ENCODE measurements around the gene ARID1B. TPM values are rescaled to one million over a fixed set of nuclear protein-coding genes. Genes with fewer than 3 reads are reported as not detected.
A peak's percentile ranks its signal among the peaks of the same experiment; 100 is the strongest.

ARID1B gene
- total and polyA plus RNA-seq, 7 donors: 8.1 to 61.1 (median 53.1) TPM

DNA sequence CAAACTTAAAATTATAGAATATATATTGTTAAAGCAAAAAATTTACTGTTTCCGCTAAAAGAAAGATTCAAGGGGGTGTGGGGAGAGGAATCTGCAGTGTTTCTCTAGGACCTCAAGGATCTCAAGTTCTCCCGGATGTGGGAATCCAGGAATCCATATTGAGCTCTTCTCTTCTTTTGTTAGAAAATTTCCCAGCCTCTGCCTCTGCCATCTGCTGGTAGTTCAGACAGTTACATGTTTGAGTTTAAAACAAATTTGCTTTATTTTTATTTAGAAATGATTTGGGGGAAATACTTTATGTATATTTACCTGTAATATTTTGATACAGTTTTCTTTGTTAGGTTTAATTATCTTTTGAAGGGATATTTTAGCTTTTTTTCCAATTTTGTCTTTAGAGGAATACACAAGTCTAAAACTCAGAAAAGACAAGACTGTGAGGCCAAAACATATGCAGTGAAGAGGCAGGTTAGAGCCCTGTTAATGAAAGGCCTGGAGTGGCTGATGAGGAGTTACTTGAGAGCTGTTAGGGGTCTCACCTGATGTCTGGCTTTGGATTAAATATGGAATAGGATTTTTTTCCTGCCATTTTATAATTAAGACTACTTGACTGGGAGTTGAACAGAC is 268.8 kb downstream of the ARID1B start:
- no peak for DNase-seq
- peak; percentile 49 to 61 (median 55) for ATAC-seq
- intact Hi-C loops (cut with DNase I): loop anchor here in 1 of 2 donors (10.0 kb wide), 1 partner anchor 481 kb away; no protein-coding TSS in a partner anchor
- H3K27ac ChIP-seq: peak overlapping the region; percentile 36
- TF ChIP-seq, protein P1, sequence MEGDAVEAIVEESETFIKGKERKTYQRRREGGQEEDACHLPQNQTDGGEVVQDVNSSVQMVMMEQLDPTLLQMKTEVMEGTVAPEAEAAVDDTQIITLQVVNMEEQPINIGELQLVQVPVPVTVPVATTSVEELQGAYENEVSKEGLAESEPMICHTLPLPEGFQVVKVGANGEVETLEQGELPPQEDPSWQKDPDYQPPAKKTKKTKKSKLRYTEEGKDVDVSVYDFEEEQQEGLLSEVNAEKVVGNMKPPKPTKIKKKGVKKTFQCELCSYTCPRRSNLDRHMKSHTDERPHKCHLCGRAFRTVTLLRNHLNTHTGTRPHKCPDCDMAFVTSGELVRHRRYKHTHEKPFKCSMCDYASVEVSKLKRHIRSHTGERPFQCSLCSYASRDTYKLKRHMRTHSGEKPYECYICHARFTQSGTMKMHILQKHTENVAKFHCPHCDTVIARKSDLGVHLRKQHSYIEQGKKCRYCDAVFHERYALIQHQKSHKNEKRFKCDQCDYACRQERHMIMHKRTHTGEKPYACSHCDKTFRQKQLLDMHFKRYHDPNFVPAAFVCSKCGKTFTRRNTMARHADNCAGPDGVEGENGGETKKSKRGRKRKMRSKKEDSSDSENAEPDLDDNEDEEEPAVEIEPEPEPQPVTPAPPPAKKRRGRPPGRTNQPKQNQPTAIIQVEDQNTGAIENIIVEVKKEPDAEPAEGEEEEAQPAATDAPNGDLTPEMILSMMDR (IDR thresholded peaks at IDR 0.05): peak; percentile 57
- H3K4me1 ChIP-seq: peaks cover 28% of the 10 kb centered on the region
- no peaks in the 10 kb centered on the region for H3K27me3 ChIP-seq (ENCODE audit: insufficient read depth in 3 of 3, low read length in 2 of 3)
- WGBS, 3 donors: 12 to 34% (median 32%) methylated on average over 2 of the region's 2 CpGs
- no peak overlapping the region for H3K4me3 ChIP-seq
- H3K9me3 ChIP-seq: no peaks in the 10 kb centered on the region
- no peaks in the 10 kb centered on the region for H3K36me3 ChIP-seq (ENCODE audit: insufficient read depth in 1 of 2, low read depth in 1 of 2)

DNA sequence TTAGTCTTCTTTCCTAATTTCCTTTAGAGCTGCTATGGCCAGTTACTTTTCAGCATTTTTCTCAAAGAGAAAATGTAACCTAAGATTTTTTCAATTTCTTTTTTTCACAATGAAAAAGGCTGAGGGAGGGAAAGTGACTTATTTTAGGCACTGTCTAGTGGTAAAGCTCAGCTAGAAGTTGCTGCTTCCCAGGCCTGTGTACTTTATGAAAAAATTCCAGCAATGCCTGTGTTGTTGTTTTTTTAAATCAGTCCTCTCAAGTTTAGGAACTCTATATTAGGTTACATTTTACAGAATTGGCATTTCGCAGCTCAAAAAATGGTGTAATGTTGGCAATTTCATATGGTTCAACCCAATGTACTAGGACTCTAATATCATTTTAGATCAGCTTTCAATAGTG is 269.6 kb downstream of the ARID1B start:
- intact Hi-C loops (cut with DNase I): loop anchor here in 1 of 2 donors (10.0 kb wide), 1 partner anchor 482 kb away; no protein-coding TSS in a partner anchor
- Histone ChIP-seq H3K4me1 (peaks cover 34% of the 10 kb centered on the region), H3K4me3 (no peak overlapping the region), H3K27me3 (ENCODE audit: insufficient read depth in 3 of 3, low read length in 2 of 3) (no peaks in the 10 kb centered on the region), H3K27ac (no peak overlapping the region), H3K9me3 (no peaks in the 10 kb centered on the region), H3K36me3 (ENCODE audit: insufficient read depth in 1 of 2, low read depth in 1 of 2) (no peaks in the 10 kb centered on the region)
- ATAC-seq (no peak), DNase-seq (no peak)
- TF ChIP-seq, protein P1 (IDR thresholded peaks at IDR 0.05): no peak
- 97 to 100% (median 98%) methylated on average over 1 of the region's 1 CpG for WGBS, 3 donors

DNA sequence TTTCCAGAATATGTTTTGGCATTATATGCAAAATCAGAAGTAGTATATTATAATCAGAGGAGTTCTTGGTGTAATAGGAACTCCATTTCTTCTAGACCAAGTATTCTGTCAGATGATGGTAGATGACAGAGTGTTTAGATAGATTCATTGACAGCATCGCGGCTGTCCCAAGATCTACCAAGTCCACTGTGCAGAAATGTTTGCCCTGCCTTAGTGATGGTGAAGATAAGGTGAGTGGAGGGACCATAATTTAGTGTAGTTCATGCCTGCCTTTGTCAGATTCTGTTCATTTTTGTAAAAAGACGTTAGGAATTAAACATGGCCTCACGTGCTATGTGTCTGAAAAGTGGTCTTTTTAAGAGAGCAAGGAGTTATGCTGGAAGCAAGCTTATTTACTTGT is 270.1 kb downstream of the ARID1B start:
- ATAC-seq: no peak

DNA sequence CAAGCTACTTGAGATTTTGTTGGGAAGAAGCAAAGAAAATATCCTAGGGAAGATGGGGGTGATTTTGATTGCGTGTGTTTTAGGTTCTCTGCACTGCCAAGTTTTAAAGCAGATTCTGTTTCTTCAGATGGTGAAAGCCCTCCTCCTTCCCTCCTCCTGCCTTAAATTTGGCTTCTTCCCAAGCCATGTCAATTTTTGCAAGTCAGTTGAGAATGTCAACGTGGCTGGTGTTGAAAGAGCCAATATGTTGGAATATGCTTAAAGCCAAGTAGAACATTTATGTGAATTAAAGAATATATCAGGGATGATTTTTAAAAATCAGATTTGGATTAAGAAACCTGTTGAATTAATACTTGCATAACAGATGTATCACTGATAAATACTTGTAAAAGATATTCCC is 270.8 kb downstream of the ARID1B start:
- no peak for ATAC-seq
- TF ChIP-seq, protein P1 (IDR thresholded peaks at IDR 0.05): no peak
- Histone ChIP-seq H3K4me3 (no peak overlapping the region), H3K27me3 (ENCODE audit: insufficient read depth in 3 of 3, low read length in 2 of 3) (no peaks in the 10 kb centered on the region), H3K4me1 (peaks cover 34% of the 10 kb centered on the region), H3K27ac (no peak overlapping the region), H3K36me3 (ENCODE audit: insufficient read depth in 1 of 2, low read depth in 1 of 2) (no peaks in the 10 kb centered on the region), H3K9me3 (no peaks in the 10 kb centered on the region)
- DNase-seq: no peak
- 12 to 34% (median 16%) methylated on average over 2 of the region's 2 CpGs for WGBS, 3 donors
- intact Hi-C loops (cut with DNase I): loop anchor here in 1 of 2 donors (10.0 kb wide), 1 partner anchor 483 kb away; no protein-coding TSS in a partner anchor

More for the DNA sequence above, 270.1 kb downstream of the ARID1B start:
- no peak for DNase-seq
- H3K27me3 ChIP-seq (ENCODE audit: insufficient read depth in 3 of 3, low read length in 2 of 3): no peaks in the 10 kb centered on the region
- no peaks in the 10 kb centered on the region for H3K36me3 ChIP-seq (ENCODE audit: insufficient read depth in 1 of 2, low read depth in 1 of 2)
- H3K27ac ChIP-seq: no peak overlapping the region
- TF ChIP-seq, protein P1 (IDR thresholded peaks at IDR 0.05): no peak
- no peaks in the 10 kb centered on the region for H3K9me3 ChIP-seq
- H3K4me3 ChIP-seq: no peak overlapping the region
- peaks cover 34% of the 10 kb centered on the region for H3K4me1 ChIP-seq
- 79 to 94% (median 80%) methylated on average over 4 of the region's 4 CpGs for WGBS, 3 donors
- intact Hi-C loops (cut with DNase I): loop anchor here in 1 of 2 donors (10.0 kb wide), 1 partner anchor 483 kb away; no protein-coding TSS in a partner anchor
